HL-60 (cell line): ENCODE measurements around the gene EPB41L4B.

Experiments used
- DNase-seq, 2 experiments: peaks; one replicate each; pipeline ENCODE4 v3.0.0-alpha.2; 2010 to 2020; ENCODE audit warnings: low read depth in 1 of 2, low spot score in 1 of 2
- H3K27ac ChIP-seq: fragments of 250-450 bp; sonication (Bioruptor Pico); replicated peaks from 2 replicates; pipeline ENCODE4 v1.5.1; 2020; ENCODE audit warnings: mild to moderate bottlenecking, moderate library complexity
- H3K27me3 ChIP-seq: fragments of 250-450 bp; sonication (Bioruptor Pico); 2 replicates; pipeline ENCODE4 v1.5.1; 2021; ENCODE audit warnings: mild to moderate bottlenecking, moderate library complexity; ENCODE audit not compliant: insufficient read depth, poor library complexity, severe bottlenecking
- H3K4me3 ChIP-seq: replicated peaks from 2 replicates; pipeline ENCODE4 v1.5.1; 2011; ENCODE audit warnings: mild to moderate bottlenecking, control low read depth, low read length; ENCODE audit not compliant: insufficient read depth
- CTCF ChIP-seq: IDR thresholded peaks from one replicate; pipeline ENCODE4 v1.5.1; 2011; ENCODE audit warnings: low read length, control low read depth, inconsistent platforms; ENCODE audit not compliant: insufficient read depth
- GABPA ChIP-seq: IDR thresholded peaks from 2 replicates; pipeline ENCODE4 v1.6.1; 2012; ENCODE audit warnings: low read depth
- POLR2AphosphoS5 ChIP-seq: IDR thresholded peaks from 2 replicates; pipeline ENCODE4 v1.6.1; 2012; ENCODE audit warnings: low read depth
- REST ChIP-seq: IDR thresholded peaks from 2 replicates; pipeline ENCODE4 v1.6.1; 2012; ENCODE audit warnings: low read depth; ENCODE audit not compliant: insufficient replicate concordance
- SPI1 ChIP-seq: IDR thresholded peaks from 2 replicates; pipeline ENCODE4 v1.6.1; 2012; ENCODE audit warnings: low read depth, mild to moderate bottlenecking, borderline replicate concordance

EPB41L4B gene

GRCh38 chr9:109181284-109181683 lies 139.6 kb downstream of the EPB41L4B start:
- TF ChIP-seq GABPA: no peak
- TF ChIP-seq POLR2AphosphoS5: no peak
- no peak for TF ChIP-seq SPI1
- TF ChIP-seq CTCF: no peak
- no peak for TF ChIP-seq REST

GRCh38 chr9:109179801-109180523 lies 140.9 kb downstream of the EPB41L4B start:
- DNase-seq: no peak
- no peak for TF ChIP-seq SPI1
- TF ChIP-seq REST: no peak
- no peak for TF ChIP-seq POLR2AphosphoS5
- TF ChIP-seq GABPA: no peak
- TF ChIP-seq CTCF: no peak
- Histone ChIP-seq H3K4me3 (no peak overlapping the region), H3K27ac (no peak overlapping the region), H3K27me3 (no peaks in the 10 kb centered on the region)

More at GRCh38 chr9:109181284-109181683, 139.6 kb downstream of the EPB41L4B start:
- DNase-seq: no peak
- H3K27ac ChIP-seq: no peak overlapping the region
- H3K4me3 ChIP-seq: no peak overlapping the region
- H3K27me3 ChIP-seq: no peaks in the 10 kb centered on the region

- TF ChIP-seq POLR2AphosphoS5 (no peak), SPI1 (no peak), REST (no peak), GABPA (no peak)
- DNase-seq: no peak
- Histone ChIP-seq H3K27me3 (no peaks in the 10 kb centered on the region), H3K27ac (no peak overlapping the region), H3K4me3 (no peak overlapping the region)
Measured at GRCh38 chr9:109176963-109177362, 143.9 kb downstream of the EPB41L4B start.
